Stimulated activated CD4-positive, alpha-beta T cell treated with anti-CD3 and anti-CD28 coated beads, TNF-alpha, amount 100 ng/mL, for 1 hour (primary cell): ENCODE results near the gene MUS81.
A peak's percentile ranks its signal among the peaks of the same experiment; 100 is the strongest.
"Not testable (repeated sequence)": the region's sequence is repeated elsewhere in the genome, so short reads cannot be mapped to it uniquely, and the experiment has no call there.

Experiments
- DNase-seq, 3 donors: peaks; one replicate each; pipeline ENCODE4 v3.0.0-alpha.2; 2020; ENCODE audit warnings: low read depth in 3 of 3, low spot score in 1 of 3

Gene MUS81, protein sequence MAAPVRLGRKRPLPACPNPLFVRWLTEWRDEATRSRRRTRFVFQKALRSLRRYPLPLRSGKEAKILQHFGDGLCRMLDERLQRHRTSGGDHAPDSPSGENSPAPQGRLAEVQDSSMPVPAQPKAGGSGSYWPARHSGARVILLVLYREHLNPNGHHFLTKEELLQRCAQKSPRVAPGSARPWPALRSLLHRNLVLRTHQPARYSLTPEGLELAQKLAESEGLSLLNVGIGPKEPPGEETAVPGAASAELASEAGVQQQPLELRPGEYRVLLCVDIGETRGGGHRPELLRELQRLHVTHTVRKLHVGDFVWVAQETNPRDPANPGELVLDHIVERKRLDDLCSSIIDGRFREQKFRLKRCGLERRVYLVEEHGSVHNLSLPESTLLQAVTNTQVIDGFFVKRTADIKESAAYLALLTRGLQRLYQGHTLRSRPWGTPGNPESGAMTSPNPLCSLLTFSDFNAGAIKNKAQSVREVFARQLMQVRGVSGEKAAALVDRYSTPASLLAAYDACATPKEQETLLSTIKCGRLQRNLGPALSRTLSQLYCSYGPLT

DNA sequence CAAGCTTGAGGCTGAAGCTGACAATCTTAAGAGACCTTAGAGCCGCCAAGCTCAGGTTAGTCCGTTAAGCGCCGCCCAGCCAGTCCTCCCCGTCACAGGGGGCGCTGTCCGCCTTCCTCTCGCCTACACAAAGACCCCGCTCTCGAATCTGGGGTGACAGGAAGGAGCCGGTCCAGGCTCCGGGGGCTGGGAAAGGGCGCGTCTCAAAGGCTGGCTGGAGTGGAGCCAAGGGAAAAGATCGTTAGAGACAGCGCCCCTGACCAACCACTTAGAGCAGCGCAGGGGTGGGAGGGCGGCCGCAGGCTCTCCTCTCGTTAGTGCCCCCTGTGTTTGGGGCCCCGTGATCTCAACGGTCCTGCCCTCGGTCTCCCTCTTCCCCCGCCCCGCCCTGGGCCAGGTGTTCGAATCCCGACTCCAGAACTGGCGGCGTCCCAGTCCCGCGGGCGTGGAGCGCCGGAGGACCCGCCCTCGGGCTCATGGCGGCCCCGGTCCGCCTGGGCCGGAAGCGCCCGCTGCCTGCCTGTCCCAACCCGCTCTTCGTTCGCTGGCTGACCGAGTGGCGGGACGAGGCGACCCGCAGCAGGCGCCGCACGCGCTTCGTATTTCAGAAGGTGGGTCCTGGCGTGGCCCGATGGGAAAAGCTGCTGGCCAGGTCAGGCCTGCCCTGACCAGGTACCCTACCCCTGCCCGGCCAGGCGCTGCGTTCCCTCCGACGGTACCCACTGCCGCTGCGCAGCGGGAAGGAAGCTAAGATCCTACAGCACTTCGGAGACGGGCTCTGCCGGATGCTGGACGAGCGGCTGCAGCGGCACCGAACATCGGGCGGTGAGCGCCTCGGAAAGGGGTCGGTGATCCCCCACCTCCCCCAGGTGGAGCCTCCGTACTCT lies at the start of gene MUS81:
MUS81 (plus strand) TSS at position 156 of the 887 bp plus-strand sequence; CDS start at position 477, 321 bp downstream.
- peak; percentile 87 to 97 (median 87) for DNase-seq

DNA sequence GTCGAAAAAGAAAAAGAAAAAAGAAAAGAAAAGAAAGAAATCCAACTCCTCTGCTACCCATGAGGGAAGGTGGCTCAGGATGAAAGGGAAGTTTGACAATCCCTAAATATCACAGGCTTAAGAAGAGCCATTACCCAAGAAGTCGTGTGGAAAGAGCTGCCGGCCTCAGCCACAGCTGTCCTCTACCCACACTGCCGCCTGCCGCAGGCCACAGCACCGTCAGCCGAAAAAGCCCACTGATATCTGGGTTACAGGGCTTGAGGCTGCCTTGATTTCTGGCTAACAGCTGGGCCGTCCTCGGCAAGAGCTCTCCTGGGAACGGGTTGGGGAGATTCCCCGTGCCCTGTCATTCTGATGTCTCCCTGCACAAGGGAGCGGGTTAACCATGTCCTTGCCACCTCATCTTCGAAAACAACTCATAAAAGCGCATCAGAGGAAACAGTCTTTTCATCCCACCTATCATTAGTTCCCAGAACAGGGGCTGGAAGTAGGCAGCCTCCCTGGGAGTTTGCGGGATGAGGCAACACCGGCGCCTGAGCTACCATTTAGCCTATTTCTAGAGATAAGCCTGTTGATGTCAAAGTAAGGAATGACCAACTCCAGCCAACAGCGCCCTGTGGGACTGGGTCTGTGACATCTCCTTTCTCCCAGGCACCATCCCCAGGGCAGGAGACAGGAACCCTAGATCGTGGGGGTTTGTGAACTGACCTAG lies 48.3 kb upstream of the MUS81 start:
- DNase-seq: no peak

DNA sequence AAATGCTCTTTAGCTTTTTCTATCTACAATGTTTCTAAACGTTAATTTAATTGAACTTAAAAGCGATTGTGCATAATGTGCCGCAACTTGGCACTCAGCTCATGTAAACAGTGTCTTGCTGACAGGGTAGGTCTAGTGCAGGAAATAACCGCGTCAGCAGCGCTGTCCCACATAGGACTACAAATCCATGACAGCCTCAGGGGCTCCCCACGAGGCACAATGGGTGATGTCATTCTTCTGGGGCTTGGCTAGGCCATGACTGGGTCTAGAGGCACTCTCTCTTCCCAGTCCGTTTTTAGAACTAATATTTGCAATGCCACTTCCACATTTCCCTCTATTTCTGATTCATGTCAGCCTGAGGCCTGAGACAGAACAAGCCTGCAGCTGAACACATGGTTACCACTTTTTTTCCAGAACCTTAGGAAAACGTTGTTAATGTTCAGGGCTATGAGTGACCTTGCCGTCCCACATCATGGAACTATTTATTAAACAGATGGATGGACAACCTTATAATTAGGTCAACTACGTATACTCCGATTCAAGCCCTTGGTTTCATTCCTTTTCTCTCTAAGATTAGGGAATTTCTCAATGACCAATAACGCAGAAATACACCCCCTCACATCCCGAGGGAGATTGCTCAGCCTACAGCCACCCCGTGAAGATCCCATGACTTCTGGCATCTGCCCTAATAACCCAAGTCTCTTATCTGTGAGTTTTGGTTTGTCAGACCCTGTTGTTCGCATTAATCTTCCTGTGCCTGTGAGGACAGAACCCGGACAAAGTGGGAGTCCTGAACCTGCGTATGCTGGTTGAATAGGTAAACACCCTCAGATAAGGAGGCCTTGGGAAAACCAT lies 45.9 kb upstream of the MUS81 start:
- no peak for DNase-seq

DNA sequence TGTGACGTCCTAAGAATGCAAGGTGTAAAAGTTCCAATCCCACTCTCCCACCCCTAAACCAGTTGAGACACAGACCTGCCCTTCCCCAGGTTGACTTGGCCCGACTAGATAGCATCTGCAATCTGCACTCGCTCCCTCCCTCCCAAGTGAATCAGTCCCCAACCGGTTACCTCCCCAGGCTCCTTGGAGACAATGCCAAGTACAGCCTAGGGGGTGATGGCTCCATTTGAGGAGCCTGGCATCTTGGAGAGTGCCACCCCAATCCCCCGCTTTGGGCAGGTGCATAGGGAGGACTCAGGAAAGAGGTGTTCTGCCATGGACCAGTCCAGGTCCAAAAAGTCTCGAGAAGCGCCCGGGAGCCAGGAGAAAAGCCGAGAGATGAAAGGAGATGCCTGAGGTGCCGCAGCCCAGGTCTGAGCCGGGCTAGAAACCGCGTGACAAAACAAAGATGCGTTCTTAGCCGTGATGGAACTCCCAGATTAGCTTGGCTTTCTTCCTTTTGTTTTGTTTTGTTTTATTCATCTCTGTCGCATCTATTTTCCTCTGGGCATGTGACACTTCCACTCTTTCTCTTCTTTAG lies 45.2 kb upstream of the MUS81 start:
- no peak for DNase-seq

DNA sequence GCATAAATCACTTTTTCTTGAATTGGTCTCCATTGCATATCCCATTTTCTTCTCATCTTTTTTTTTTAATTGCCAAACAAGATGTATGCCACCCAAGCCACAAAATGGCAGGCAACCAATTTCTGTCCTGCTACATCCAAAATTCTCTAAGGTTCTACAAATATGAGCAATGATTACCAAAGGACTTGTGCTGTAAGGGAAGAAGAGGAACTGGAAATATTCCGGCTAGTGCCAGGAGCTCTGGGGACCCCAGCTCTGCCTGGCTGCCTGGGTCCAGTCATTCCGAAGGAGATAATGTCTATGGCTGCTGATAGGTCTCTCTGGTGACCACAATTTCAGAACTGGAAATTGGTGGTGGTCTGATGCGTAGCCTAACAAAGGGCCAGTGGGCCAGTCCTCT lies 43.5 kb upstream of the MUS81 start:
- no peak for DNase-seq

DNA sequence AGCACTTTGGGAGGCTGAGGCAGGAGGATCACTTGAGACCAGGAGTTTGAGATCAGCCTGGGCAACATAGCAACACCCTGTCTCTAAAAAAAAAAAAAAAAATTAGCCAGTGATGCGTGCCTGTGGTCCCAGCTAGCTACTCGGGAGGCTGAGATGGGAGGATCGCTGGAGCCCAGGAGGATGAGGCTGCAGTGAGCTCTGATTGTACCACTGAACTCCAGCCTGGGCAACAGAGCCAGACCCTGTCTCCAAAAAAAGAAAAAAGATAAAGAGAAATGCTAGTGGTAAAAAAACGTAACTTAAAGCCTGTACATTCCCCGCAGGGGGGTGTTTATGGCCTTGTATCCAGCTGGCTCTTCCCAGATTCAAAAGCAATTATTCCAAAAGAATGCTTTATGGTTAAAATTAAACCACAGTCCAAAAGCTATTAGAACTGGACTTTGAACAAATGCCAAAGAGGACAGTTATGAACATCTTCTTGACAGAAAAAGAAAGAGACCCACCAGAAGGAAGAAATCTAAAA lies 42.9 kb upstream of the MUS81 start:
- no peak for DNase-seq

DNA sequence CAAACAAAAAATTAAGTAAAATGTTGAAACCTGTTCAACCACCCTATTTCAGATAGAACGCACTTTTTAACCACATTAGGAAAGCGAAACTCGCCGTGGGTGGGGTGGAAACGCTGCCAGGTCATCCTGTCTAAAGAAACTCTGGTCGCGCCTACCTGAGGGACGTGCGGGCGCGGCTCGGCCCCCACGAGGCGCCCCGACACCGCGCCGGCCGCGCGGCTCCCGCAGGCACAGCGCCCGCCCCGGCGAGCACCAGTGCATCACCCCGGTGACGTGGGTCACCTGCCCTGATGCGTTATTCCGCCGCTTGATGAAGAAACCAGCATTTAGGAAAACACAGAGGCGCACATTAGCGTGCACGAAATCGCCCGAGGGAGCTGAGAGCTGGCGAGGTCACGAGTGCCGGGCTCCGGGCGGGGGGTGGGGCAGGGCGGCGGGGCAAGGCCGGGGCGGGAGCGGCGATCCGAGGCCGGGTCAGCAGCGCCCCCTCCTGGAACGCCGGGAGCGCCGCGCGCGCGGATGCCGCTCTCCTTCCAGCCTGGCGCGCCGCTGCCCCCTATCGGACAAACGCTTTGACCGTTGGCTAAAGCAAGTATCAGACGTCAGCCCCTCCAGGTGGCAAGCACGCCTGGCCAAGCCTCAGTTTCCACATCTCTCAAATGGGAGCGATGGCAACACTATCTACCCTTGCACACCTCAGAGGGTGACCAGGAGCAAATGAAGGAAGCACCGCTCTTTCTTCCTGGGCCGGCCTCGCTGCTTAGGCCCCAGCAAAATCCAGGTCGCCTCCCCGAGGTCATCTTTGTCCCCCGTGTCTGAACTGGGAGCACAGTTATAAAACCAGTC lies 42.2 kb upstream of the MUS81 start:
- peak; percentile 80 to 94 (median 89) for DNase-seq

DNA sequence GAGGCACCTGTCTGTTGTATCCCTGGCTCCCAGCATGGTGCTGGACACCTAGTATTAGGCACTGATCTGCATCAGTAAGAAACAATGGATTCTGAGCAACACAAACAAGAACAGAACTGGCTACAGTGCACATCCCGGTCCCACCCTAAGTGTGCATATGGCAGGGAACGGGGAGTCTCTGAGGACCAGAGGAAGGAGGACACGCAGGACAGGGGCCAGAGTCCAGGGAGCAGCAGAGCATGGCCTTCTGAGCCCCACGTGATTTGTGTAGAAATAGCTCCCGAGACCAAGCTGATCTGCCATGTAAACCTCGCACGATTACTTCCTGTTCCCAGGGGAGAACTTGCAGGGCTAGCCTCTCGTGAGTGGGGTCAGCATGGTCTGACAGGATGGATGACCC lies 39.1 kb upstream of the MUS81 start:
- DNase-seq: no peak

DNA sequence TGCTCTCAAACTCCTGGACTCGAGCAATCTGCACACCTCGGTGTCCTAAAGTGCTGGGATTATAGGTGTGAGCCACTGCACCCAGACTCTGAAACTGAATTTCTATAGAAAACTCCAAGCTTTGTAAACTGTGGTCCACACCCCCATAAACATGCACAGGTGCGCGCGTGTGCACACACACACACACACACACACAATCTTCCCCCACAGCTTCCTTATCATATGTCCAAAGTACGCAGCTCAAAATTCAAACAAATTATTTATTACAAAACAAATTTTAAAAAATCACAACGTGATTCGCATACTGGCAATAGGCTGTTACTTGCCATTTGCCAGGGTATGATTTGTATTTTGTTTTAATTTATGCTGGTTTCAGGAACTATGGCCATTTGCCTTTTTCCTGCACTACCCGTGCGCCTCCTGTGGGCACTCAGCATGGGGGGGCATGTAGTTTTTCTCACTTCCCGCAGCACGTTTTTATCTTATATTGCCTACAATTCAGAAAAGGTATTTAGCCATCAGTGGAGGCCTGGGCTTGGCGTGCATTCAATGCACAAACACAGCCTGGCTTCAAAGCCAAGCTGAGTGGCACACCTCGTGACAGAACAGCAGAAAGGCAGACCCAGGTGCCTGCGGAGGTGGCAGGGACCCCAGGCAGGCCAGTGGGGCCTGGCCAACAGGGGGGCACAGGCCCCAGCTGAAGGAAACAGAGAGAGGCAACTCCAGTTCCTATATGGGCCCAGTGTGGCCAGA lies 37.3 kb upstream of the MUS81 start:
- no peak for DNase-seq

DNA sequence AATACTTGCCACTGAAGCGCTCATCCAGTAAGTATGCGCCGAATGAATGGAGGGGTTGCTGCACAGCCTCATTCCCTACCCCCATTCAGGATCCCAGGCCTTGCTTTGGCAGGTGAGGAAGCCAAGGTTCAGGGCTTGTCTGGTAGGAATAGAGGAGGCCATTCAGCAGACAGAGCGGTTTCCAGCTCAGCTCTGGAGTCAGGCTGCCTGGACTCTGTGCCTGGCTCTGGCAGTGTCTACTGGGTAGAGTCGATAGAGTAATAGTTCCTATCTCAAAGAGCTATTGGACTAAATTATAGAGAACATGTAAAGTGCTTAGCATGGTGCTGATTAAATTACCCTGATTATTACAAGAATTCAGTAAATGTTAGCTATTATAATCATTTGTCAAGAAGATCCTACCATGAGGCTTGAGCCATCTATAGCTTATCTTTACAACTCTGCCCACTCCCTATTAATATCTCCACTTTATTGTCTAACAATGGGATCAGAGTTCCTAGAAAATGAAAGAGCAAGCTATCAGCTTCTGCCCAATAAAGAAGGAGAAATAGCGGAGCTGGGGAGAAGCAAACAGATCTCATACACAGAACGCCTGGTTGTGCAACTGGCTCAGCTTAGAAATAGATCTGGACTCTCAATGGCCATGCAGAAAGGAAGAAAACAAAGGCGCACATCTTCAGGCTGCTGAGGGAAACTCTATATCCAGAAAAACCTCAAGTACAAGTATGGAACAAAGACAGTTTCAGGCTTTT lies 33.1 kb upstream of the MUS81 start:
- DNase-seq: no peak

DNA sequence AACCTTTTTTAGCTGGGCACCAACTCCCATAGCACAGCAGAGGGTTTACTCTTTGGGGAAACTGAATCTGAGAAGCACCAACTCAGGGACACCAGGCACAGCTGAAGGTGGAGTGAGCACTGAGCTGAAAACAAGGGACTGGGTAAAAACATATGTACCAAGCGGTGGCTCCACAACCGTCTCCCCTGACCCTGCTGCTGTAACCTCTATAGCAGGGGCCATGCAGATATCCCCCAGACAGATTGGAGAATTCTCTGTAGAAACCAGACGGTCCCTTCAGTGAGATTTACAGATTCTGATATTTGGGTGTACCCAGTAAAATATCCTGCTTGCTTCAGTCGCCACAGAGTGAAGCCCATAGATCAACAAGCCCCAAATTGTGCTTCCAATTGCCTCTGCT lies 30.8 kb upstream of the MUS81 start:
- DNase-seq: no peak

DNA sequence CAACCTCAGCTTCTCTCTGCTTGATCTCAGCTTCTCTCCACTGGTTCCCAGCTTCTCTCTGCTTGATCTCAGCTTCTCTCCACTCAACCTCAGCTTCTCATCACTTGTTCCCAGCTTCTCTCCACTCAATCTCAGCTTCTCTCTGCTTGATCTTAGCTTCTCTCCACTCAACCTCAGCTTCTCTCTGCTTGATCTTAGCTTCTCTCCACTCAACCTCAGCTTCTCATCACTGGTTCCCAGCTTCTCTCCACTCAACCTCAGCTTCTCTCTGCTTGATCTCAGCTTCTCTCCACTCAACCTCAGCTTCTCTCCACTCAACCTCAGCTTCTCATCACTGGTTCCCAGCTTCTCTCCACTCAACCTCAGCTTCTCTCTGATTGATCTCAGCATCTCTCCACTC lies 28.0 kb upstream of the MUS81 start:
- not testable (repeated sequence) for DNase-seq

DNA sequence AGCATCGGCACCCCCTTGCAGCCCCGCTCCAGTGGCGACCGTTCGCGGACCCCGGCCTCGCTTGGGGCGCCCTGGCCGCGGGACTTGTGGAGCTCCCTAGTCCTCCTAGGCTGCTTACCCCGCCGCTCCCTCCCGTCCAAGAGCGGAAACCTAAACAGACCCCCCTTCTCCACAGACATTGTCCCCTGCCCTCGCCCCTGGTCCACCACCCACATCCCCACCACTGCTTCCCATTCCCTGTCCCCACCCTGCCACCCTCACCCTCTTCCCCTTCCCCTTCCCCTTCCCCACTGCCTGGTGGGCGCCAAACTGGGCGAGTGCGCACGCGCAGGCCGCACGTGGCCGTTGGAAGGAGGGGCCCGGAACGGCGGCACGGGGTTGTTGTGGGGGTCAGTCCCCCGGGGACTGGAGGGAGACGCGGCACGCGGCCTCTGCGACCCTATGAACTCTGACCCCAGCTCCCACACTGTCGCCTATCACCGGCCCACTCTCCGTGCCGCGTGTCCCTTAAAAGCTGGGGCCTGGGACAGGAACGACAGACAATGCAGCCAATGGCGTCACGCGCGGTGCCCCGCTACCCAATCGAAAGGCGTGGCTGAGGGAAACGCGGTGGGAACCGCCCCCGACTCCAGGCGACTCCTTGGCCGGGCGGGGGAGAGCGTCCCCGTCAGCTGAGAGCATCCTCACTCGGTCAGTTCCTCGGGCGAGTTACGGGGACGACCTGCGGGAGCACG lies 26.8 kb upstream of the MUS81 start, which contains the start of gene SNX32:
SNX32 (plus strand) TSS at position 667 of the 734 bp plus-strand sequence. CDS start 103 bp downstream, outside the sequence.
- peak; percentile 85 to 87 (median 85) for DNase-seq

DNA sequence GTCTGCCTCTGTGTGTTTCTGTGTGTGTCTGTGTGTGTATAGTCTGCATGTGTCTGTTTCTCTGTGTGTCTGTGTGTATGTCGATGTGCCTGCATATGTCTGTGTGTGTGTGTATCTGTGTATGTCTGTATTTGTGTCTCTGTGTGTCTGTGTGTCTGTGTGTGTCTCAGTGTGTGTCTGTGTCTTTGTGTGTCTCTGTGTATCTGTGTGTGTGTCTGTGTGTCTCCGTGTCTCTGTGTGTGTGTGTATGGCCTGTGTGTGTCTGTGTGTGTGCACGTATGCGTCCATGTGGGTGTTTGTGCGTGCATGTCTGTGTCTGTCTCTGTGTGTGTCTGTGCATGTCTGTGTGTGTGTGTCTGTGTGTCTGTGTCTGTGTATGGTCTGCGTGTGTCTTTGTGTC lies 26.0 kb upstream of the MUS81 start:
- DNase-seq: no peak

DNA sequence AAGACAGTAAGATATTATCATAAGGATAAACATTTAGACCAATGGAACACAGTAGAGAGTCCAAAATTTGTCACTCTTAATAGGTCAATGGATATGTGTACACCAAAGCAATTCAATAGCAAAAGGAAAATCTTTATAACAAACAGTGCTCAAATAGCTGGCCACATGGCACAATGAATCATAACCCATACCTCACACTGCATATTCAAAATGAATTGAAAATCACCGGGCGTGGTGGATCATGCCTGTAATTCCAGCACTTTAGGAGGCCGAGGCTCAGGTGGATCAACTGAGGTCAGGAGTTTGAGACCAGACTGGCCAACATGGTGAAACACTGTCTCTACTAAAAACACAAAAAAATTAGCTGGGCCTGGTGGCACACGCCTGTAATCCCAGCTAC lies 18.1 kb upstream of the MUS81 start:
- DNase-seq: no peak

DNA sequence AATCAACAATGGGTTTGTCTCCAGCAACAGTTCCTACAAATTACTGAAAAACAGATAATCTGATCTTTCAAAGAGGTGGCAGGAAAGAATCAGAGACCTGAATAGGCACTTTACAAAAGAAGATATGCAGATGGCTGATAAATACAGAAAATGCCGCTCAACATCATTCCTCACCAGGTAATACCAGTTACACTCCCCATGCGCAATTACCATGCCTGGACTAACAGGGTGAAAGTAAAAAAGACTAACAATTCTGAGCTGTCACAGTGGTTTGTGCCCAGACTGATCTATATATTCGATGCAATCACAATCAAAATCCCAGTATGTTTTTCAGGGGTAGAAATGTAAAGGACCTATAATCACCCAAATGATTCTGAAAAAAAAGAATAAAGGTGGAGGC lies 16.4 kb upstream of the MUS81 start:
- no peak for DNase-seq
